ENCODE results near the gene SSMEM1. TPM values are rescaled to one million over a fixed set of nuclear protein-coding genes. Genes with fewer than 3 reads are reported as not detected.

The SSMEM1 gene
- total and polyA plus RNA-seq, 9 of the 15 experiments (the other 6 are each of a cell fraction or from before 2014, with no cell fraction given), result 0.10 to 0.28 (median 0.18) TPM; not detected in 4

DNA sequence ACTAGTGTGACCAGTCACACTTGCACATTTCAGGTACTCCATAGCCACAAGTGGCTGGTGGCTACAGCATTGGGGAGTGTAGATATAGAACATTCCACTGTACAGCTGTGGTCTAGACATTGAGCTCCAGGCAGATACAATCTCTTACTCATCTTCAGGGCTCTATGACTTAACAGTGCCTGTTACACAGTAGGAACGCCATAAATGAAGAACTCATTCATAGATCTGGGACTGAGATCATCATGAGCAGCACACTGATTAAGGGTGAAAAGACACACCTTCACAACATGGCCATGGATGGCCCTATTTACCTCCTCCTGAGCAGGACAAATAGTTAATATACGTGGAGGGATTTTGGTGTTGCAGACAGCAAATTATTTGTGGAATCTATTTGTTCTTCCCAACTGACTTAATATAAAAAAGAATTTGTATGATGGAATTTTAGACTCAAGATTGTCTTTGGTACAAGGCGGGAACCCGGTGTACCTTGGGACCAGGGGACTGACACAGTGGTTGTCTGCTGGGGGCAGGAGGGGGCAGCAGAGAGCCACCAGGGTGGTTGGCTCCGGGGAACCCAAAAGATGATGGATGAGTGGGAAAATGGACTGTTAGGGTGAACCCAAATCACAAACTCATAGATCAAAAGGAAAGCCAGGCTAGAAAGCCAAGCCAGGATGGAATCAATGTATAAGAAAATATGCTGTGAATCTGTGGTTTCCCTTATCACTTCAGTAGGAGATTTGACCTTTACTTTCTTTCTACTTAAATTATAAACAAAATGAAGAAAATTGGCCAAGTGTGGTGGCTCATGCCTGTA is 34.7 kb downstream of the SSMEM1 start (continued):
- TF ChIP-seq, protein P1, sequence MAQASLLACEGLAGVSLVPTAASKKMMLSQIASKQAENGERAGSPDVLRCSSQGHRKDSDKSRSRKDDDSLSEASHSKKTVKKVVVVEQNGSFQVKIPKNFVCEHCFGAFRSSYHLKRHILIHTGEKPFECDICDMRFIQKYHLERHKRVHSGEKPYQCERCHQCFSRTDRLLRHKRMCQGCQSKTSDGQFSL (CRISPR knock-in tag; IDR thresholded peaks at IDR 0.05), result no peak
- TF ChIP-seq, protein P1 (tag; IDR thresholded peaks at IDR 0.05), result no peak
- TF ChIP-seq RBM15 (IDR thresholded peaks at IDR 0.05; ENCODE audit: insufficient read depth, low read length) (no peak), SREBF2 (CRISPR knock-in tag; IDR thresholded peaks at IDR 0.05) (no peak), PHTF2 (CRISPR knock-in tag; IDR thresholded peaks at IDR 0.05) (no peak), KAT8 (IDR thresholded peaks at IDR 0.05; ENCODE audit: low read depth) (no peak), ARID1B (IDR thresholded peaks at IDR 0.05) (peak; percentile 89)
- TF ChIP-seq, protein P2, sequence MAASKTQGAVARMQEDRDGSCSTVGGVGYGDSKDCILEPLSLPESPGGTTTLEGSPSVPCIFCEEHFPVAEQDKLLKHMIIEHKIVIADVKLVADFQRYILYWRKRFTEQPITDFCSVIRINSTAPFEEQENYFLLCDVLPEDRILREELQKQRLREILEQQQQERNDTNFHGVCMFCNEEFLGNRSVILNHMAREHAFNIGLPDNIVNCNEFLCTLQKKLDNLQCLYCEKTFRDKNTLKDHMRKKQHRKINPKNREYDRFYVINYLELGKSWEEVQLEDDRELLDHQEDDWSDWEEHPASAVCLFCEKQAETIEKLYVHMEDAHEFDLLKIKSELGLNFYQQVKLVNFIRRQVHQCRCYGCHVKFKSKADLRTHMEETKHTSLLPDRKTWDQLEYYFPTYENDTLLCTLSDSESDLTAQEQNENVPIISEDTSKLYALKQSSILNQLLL (CRISPR knock-in tag; IDR thresholded peaks at IDR 0.05; ENCODE audit: borderline replicate concordance), result no peak
- TF ChIP-seq, protein P3, sequence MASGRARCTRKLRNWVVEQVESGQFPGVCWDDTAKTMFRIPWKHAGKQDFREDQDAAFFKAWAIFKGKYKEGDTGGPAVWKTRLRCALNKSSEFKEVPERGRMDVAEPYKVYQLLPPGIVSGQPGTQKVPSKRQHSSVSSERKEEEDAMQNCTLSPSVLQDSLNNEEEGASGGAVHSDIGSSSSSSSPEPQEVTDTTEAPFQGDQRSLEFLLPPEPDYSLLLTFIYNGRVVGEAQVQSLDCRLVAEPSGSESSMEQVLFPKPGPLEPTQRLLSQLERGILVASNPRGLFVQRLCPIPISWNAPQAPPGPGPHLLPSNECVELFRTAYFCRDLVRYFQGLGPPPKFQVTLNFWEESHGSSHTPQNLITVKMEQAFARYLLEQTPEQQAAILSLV (tag; IDR thresholded peaks at IDR 0.05), result no peak
- TF ChIP-seq, protein P4, sequence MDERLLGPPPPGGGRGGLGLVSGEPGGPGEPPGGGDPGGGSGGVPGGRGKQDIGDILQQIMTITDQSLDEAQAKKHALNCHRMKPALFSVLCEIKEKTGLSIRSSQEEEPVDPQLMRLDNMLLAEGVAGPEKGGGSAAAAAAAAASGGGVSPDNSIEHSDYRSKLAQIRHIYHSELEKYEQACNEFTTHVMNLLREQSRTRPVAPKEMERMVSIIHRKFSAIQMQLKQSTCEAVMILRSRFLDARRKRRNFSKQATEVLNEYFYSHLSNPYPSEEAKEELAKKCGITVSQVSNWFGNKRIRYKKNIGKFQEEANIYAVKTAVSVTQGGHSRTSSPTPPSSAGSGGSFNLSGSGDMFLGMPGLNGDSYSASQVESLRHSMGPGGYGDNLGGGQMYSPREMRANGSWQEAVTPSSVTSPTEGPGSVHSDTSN (CRISPR knock-in tag; IDR thresholded peaks at IDR 0.05; ENCODE audit: low read depth), result no peak
- TF ChIP-seq, protein P4 (tag; conservative IDR thresholded peaks at IDR 0.05; ENCODE audit: low read depth), result peak; percentile 69
- TF ChIP-seq, protein P5, sequence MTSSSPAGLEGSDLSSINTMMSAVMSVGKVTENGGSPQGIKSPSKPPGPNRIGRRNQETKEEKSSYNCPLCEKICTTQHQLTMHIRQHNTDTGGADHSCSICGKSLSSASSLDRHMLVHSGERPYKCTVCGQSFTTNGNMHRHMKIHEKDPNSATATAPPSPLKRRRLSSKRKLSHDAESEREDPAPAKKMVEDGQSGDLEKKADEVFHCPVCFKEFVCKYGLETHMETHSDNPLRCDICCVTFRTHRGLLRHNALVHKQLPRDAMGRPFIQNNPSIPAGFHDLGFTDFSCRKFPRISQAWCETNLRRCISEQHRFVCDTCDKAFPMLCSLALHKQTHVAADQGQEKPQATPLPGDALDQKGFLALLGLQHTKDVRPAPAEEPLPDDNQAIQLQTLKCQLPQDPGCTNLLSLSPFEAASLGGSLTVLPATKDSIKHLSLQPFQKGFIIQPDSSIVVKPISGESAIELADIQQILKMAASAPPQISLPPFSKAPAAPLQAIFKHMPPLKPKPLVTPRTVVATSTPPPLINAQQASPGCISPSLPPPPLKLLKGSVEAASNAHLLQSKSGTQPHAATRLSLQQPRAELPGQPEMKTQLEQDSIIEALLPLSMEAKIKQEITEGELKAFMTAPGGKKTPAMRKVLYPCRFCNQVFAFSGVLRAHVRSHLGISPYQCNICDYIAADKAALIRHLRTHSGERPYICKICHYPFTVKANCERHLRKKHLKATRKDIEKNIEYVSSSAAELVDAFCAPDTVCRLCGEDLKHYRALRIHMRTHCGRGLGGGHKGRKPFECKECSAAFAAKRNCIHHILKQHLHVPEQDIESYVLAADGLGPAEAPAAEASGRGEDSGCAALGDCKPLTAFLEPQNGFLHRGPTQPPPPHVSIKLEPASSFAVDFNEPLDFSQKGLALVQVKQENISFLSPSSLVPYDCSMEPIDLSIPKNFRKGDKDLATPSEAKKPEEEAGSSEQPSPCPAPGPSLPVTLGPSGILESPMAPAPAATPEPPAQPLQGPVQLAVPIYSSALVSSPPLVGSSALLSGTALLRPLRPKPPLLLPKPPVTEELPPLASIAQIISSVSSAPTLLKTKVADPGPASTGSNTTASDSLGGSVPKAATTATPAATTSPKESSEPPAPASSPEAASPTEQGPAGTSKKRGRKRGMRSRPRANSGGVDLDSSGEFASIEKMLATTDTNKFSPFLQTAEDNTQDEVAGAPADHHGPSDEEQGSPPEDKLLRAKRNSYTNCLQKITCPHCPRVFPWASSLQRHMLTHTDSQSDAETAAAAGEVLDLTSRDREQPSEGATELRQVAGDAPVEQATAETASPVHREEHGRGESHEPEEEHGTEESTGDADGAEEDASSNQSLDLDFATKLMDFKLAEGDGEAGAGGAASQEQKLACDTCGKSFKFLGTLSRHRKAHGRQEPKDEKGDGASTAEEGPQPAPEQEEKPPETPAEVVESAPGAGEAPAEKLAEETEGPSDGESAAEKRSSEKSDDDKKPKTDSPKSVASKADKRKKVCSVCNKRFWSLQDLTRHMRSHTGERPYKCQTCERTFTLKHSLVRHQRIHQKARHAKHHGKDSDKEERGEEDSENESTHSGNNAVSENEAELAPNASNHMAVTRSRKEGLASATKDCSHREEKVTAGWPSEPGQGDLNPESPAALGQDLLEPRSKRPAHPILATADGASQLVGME (CRISPR knock-in tag; IDR thresholded peaks at IDR 0.05), result no peak; the same call in 1 of the 2 replicates
